Measurements from ENCODE around the gene PRR18.

The PRR18 gene

GRCh38 chr6:166315436-166315835, 7.2 kb upstream of the PRR18 start:
- no peak overlapping the region for H3K4me2 ChIP-seq
- no peak overlapping the region for H3K27ac ChIP-seq
- H3K27me3 ChIP-seq, result peaks cover 5% of the 10 kb centered on the region
- TF ChIP-seq Cebpa-rat (IDR thresholded peaks at IDR 0.05), result no peak
- no peak overlapping the region for H3K4me3 ChIP-seq
- no peak overlapping the region for H3K9ac ChIP-seq
- peaks cover 15% of the 10 kb centered on the region for H3K36me3 ChIP-seq
- no peaks in the 10 kb centered on the region for H3K4me1 ChIP-seq
- no peaks in the 10 kb centered on the region for H3K9me3 ChIP-seq
- H4K20me1 ChIP-seq, result 0 out of 2 replicates have a peak, but pooled peaks cover 10% of the 10 kb centered on the region

DNA sequence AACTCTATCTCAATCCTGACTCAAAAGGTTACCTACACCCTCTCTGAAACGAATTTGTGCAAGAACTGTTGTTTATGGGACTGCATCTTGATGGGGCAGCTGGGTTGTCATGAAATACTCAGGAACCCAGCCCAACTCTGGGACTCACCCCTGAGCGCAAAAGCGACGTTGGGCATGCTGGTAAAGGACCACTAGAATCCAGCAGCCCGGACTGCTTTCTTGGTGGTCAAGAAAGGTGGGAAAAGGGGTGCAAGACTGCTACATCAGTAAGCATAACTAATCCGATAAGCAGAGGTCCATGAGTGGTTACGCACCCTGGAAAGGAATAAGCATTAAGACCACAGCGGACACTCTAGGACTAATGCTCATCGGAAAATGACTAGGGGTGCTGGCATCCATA, 6.3 kb upstream of the PRR18 start:
- no peaks in the 10 kb centered on the region for H3K9me3 ChIP-seq
- H3K4me2 ChIP-seq, result no peak overlapping the region
- no peak overlapping the region for H3K9ac ChIP-seq
- no peak overlapping the region for H3K27ac ChIP-seq
- no peaks in the 10 kb centered on the region for H3K4me1 ChIP-seq
- no peak for TF ChIP-seq Cebpa-rat (IDR thresholded peaks at IDR 0.05)
- no peak overlapping the region for H3K4me3 ChIP-seq
- peaks cover 15% of the 10 kb centered on the region for H3K27me3 ChIP-seq
- peaks cover 14% of the 10 kb centered on the region for H3K36me3 ChIP-seq
- peaks cover 14% of the 10 kb centered on the region; the same call in 1 of the 2 replicates for H4K20me1 ChIP-seq

DNA sequence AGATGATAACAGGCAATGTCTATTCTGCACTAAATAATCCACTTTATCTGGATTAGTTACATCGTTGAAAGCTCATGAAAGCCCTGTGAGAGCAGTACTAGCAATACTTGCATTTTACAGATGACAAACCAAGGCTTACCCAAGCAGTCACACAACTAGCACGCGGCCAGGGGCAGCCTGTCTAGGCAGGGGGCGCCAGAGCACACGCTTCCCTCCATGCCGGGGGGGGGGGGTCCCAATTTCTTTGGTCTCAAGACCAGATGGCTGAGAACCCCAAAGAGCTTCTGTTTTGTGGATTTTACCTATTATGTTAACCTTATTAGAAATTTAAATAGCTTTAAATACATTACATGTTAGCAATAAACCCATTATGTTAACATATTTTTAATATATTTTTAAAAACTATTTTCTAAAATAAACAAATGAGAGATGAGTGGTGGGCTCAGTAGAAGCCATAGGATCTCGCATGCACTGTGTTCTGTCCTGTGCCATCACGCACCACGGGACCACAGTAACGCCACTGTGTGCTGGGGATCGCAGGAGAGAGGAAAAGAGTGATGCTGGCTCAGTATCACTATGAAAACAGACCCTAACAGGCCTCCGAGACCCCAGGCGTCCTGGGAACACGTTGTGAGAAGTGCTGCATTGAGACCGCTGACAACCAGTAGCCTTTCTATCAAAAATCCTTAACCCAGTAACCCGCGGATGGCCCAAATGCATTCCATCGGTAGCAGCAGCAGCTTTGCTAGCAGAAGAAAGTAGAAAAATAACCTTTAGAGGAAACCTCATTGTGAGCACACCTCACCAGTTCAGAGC, 5.3 kb upstream of the PRR18 start:
- no peak overlapping the region for H3K27ac ChIP-seq
- H3K4me1 ChIP-seq, result peaks cover 2% of the 10 kb centered on the region
- H3K36me3 ChIP-seq, result peaks cover 4% of the 10 kb centered on the region; the same call in 1 of the 2 replicates
- H4K20me1 ChIP-seq, result peaks cover 24% of the 10 kb centered on the region
- H3K9ac ChIP-seq, result no peak overlapping the region
- no peaks in the 10 kb centered on the region for H3K9me3 ChIP-seq
- peaks cover 25% of the 10 kb centered on the region for H3K27me3 ChIP-seq
- H3K4me2 ChIP-seq, result no peak overlapping the region
- no peak for TF ChIP-seq Cebpa-rat (IDR thresholded peaks at IDR 0.05)
- no peak overlapping the region for H3K4me3 ChIP-seq

DNA sequence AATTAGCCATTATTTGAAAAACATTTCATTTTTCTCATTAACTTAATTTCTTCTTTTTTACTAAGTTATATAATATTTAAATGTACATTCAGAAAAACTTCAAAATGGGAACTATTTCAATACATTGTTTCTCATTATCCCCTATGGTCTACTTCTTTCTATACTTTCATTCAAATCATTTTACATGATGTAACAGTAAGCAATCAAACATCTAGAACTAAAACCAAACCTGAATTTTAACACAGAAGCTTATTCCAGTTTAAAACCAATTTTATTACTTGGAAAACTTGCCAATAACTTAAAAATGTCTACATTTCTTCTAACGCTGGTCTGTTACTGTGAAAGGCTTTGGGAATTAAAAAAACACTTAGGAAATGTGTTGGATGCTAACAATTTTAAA, 4.6 kb upstream of the PRR18 start:
- Histone ChIP-seq H3K27me3 (peaks cover 31% of the 10 kb centered on the region), H3K36me3 (no peaks in the 10 kb centered on the region), H3K9me3 (no peaks in the 10 kb centered on the region), H3K4me2 (no peak overlapping the region), H3K4me1 (peaks cover 8% of the 10 kb centered on the region), H3K9ac (no peak overlapping the region), H4K20me1 (peaks cover 25% of the 10 kb centered on the region), H3K27ac (no peak overlapping the region), H3K4me3 (no peak overlapping the region)
- no peak for TF ChIP-seq Cebpa-rat (IDR thresholded peaks at IDR 0.05)

DNA sequence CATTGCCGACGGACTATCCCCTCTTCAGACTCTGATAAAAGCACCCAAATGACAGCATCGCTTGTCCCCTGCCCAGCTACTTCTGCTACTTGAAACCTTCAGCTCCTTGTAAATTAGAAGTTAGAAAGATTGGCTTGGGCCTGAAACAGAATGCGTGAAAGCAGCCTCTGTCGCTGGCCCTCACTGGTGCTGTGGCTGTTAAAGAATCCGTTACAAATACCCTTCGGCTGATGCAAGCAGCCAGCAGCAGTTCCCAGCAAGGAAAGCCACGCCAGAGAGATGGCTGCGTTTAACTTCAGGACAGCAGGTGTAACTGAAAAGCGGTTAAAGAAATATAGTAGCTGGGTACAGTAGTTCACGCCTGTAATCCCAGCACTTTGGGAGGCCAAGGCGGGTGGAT, 2.4 kb upstream of the PRR18 start:
- peaks cover 35% of the 10 kb centered on the region for H4K20me1 ChIP-seq
- H3K4me3 ChIP-seq, result no peak overlapping the region
- no peak overlapping the region for H3K9ac ChIP-seq
- H3K27me3 ChIP-seq, result peaks cover 53% of the 10 kb centered on the region
- peaks cover 15% of the 10 kb centered on the region; the same call in 1 of the 2 replicates for H3K9me3 ChIP-seq
- no peak overlapping the region for H3K4me2 ChIP-seq
- H3K36me3 ChIP-seq, result no peaks in the 10 kb centered on the region
- no peak overlapping the region for H3K27ac ChIP-seq
- no peak for TF ChIP-seq Cebpa-rat (IDR thresholded peaks at IDR 0.05)
- H3K4me1 ChIP-seq, result peaks cover 13% of the 10 kb centered on the region

GRCh38 chr6:166309977-166310376, 1.8 kb upstream of the PRR18 start:
- H3K27ac ChIP-seq, result no peak overlapping the region
- no peak overlapping the region for H3K9ac ChIP-seq
- peaks cover 35% of the 10 kb centered on the region for H4K20me1 ChIP-seq
- peaks cover 60% of the 10 kb centered on the region for H3K27me3 ChIP-seq
- peaks cover 13% of the 10 kb centered on the region for H3K4me1 ChIP-seq
- no peak overlapping the region for H3K4me2 ChIP-seq
- no peaks in the 10 kb centered on the region for H3K36me3 ChIP-seq
- no peak overlapping the region for H3K4me3 ChIP-seq
- no peak for TF ChIP-seq Cebpa-rat (IDR thresholded peaks at IDR 0.05)
- peaks cover 15% of the 10 kb centered on the region; the same call in 1 of the 2 replicates for H3K9me3 ChIP-seq

DNA sequence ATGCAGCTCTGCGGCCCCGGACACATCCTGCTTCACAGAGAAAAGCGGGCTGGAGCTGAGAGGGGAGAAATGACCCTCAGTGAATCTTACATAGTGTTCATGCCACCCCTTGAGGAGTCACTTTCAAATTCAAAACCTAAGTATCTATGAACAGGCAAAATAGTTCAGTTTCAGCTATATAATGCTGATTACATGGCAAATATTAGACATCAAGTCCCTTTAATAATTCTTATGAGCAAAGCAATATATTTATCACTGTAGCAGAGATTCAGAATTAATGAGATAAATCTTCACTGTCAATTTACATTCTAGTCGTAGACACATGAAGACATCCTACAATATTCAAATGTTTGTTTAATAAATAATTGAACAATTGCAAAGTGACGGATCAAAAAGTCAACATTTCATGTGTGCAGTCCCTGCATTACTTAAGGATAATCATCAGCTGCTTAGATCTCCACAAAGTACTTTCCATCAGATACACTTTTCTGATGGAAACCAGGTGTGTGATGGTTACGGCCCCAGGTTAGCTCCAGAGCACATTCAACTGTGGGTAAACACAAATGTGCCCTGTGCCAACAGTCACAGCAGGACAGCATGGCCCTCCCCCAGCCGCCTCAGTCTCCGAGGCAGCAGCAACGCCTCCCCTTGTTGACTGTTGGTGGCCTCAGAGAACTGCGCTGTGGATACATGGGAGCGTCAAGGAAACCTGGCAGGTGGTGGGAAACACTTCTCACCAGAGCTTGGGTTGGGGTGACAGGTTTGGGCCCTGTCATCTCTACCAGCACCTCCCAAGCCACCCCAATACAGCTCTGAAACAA, 787 bp upstream of the PRR18 start:
- Histone ChIP-seq H3K36me3 (no peaks in the 10 kb centered on the region), H3K9ac (no peak overlapping the region), H3K9me3 (peaks cover 15% of the 10 kb centered on the region; the same call in 1 of the 2 replicates), H3K4me2 (peak overlapping the region; percentile 81), H4K20me1 (peaks cover 35% of the 10 kb centered on the region), H3K4me3 (peak overlapping the region; percentile 62), H3K27ac (no peak overlapping the region), H3K4me1 (peaks cover 13% of the 10 kb centered on the region), H3K27me3 (peaks cover 60% of the 10 kb centered on the region)
- TF ChIP-seq Cebpa-rat (IDR thresholded peaks at IDR 0.05), result no peak

GRCh38 chr6:166307082-166308032, 835 bp downstream of the PRR18 start:
- peaks cover 60% of the 10 kb centered on the region for H3K27me3 ChIP-seq
- no peaks in the 10 kb centered on the region for H3K36me3 ChIP-seq
- no peak overlapping the region for H3K9ac ChIP-seq

More at GRCh38 chr6:166307082-166308032, 835 bp downstream of the PRR18 start:
- Histone ChIP-seq H4K20me1 (peaks cover 35% of the 10 kb centered on the region), H3K4me2 (peak overlapping the region; percentile 81), H3K9me3 (peaks cover 15% of the 10 kb centered on the region; the same call in 1 of the 2 replicates), H3K27ac (no peak overlapping the region), H3K4me3 (peak overlapping the region; percentile 62), H3K4me1 (peaks cover 13% of the 10 kb centered on the region)
- no peak for TF ChIP-seq Cebpa-rat (IDR thresholded peaks at IDR 0.05)

Measured in BLaER1 (cell line).